B cell (primary cell): ENCODE measurements around the gene BEST2.

Experiments
- EZH2 ChIP-seq: IDR thresholded peaks from 2 replicates; pipeline ENCODE4 v1.6.1; 2012; ENCODE audit warnings: borderline replicate concordance, low read depth, mild to moderate bottlenecking, moderate library complexity, low read length; ENCODE audit not compliant: insufficient read depth, poor library complexity, severe bottlenecking
- TF ChIP-seq, protein P1 (sequence below): fragments of 200-600 bp; IDR thresholded peaks from one replicate; pipeline ENCODE4 v1.8.0; 2022; ENCODE audit warnings: antibody characterized with exemption, mild to moderate bottlenecking

DNA sequence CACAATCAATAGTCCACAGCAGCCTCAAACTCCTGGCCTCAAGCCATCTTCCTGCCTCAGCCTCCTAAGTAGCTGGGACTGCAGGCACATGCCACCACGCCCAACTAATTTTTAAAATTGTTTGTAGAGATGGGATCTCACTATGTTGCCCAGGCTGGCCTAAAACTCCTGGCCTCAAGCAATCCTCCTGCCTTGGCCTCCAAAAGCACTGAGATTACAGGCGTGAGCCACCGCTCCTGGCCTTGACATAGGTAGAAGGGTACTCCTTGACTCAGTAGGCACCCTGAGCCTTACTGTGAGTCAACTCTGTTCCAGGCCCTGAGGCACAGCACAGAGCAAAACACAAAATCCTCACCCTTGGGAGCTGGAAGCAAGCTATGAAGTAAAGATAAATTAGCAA lies 35.7 kb upstream of the BEST2 start:
- TF ChIP-seq, protein P1, sequence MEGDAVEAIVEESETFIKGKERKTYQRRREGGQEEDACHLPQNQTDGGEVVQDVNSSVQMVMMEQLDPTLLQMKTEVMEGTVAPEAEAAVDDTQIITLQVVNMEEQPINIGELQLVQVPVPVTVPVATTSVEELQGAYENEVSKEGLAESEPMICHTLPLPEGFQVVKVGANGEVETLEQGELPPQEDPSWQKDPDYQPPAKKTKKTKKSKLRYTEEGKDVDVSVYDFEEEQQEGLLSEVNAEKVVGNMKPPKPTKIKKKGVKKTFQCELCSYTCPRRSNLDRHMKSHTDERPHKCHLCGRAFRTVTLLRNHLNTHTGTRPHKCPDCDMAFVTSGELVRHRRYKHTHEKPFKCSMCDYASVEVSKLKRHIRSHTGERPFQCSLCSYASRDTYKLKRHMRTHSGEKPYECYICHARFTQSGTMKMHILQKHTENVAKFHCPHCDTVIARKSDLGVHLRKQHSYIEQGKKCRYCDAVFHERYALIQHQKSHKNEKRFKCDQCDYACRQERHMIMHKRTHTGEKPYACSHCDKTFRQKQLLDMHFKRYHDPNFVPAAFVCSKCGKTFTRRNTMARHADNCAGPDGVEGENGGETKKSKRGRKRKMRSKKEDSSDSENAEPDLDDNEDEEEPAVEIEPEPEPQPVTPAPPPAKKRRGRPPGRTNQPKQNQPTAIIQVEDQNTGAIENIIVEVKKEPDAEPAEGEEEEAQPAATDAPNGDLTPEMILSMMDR, result no peak
- TF ChIP-seq EZH2, result no peak
